Measurements from ENCODE around the gene HAND2. TPM values are rescaled to one million over a fixed set of nuclear protein-coding genes. Genes with fewer than 3 reads are reported as not detected.

HAND2 gene
- total RNA-seq, 2 donors from 2014 or later: 2.0 to 18.9 TPM

DNA sequence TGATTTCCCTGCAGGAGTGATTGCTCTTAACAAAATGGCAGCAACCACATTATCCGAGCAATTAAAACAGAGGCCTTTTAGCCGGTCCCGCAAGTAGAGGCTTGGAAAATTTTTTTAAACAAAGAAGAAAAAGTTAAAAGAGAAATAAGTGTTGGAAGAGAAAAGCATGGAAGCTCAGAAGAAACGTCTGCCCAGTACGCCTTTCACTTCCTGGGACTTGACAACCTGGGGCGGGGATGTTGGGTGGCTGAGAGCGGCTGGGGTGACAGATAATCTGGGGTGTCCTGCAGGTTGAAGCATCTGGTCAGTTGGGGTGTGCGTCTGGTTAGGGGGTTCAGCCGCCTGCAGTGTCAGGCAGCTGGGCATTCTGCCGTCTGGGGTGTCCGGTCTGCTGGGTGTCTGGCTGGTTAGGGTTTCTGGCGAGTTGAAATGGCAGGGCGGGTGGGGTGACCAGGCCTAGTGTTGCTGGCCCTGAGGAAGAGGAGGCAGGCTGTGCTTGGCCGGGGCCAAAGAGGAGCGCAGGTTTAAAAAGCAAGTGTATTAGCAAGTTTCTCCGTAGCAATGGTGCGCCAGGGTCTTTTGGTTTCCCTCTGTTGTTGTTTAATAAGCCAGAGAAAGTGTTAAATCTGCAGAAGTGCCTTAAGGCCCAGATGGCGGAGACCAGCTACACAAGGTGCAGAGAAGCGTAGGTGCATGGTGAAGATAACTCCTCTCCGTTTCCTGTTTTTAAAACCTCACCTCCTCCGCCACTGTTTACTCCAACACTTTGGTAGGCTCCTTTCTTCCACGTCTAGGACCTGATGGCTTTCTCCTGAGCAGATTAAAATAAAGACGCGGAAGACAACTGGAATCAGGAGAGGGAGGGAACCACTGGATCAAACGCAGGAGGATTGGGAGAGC lies 5.6 kb downstream of the HAND2 start:
- ATAC-seq (no peak), DNase-seq (no peak)
- intact Hi-C loops (cut with DNase I, micrococcal nuclease): no loop called here

DNA sequence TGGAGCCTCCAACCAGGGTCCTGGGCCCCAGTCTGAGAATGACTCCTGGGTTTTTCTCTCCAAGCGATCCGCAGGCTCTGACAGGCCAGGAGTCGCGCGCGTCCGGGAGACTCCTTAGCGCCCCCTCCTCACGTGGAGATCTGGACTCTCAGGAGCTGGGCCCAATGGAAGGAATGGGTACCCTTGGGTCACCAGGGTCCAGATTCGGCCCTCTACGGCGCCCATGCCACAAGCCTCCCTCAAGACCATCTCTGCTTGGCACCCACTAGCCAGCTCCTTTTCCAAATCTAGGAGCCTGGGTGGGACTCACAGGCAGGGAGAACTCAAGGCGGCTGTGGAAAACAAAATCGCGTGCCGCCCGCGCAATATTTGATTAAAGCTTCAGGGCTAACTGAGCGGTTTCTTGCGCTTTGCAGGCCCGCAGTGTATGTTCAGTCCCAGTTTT lies 7.1 kb downstream of the HAND2 start:
- DNase-seq: no peak
- ATAC-seq: no peak
- intact Hi-C loops (cut with DNase I, micrococcal nuclease): no loop called here

DNA sequence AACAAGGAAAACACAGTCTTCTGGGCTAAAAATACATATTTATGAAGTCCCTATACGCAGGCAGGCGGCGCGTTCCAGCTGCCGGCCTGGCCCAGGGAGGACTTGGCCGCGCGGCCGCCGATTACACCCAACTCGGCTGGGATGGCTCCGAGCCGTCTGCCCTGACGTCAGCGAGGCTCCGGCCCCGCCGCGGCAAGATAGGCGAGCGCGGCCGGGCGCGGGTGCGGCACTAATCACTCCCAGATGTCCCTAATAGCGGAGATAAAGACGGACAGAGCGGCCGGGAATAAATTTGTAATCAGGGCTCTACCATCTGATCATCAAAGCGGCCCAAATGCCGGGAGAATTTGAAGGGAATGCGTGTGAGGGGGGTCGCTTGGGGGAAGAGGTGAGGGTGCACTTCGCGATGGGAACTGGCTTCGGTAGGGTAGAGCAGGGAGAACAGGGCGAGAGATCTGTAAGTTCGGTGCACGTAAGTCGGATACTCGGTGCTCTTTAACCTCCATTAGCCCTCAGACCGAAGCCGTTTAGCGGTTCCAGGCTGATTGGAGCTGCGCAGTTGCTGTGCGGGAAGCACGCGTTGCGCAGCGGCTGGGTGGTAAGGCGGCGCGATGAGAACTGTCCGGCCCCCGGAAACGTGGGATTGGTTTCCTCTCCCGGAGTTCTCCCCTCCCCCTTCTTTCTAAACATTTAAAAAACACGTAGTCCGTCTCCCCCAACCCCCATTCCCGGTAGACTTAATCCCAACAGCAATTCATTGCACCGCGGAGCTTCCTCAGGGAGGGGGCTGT lies 7.7 kb downstream of the HAND2 start:
- intact Hi-C loops (cut with DNase I, micrococcal nuclease): no loop called here
- peak; percentile 78 for ATAC-seq
- DNase-seq: peak; percentile 71 to 72

DNA sequence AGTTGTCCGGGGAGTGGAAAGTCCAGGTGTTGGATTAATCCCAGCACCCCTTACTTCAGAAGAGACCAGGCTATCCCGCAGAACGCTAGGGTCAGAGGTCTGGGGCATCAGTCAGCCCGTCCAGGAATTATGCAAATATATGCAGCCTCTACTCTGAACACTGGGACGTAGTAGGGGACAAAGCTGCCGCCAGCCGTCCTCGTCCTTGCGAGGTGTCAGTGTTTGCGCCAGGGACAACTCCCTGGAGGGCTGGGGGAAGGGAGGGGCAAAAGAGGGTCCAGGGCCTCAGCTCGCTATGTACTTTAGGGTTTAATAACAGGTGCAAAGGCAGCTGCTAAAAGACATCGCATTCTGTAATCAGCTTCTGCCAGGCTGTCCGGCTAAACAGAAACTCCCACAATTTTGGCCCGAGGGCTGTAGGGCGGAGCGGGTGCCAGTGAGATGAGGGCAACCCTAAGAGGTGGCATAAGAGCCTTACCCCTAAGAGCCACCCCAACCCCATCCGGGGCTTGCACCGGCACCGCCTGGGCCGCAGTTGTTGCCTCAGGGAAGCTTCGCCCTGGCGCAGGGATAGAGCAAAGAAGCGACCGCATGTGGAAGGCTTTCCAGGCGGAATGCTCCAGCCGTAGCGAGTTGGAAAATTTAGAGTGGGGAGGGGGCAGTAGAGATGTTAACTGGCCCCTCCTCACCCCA lies 8.4 kb downstream of the HAND2 start:
- ATAC-seq (peak; percentile 16), DNase-seq (no peak)
- intact Hi-C loops (cut with DNase I, micrococcal nuclease): no loop called here

DNA sequence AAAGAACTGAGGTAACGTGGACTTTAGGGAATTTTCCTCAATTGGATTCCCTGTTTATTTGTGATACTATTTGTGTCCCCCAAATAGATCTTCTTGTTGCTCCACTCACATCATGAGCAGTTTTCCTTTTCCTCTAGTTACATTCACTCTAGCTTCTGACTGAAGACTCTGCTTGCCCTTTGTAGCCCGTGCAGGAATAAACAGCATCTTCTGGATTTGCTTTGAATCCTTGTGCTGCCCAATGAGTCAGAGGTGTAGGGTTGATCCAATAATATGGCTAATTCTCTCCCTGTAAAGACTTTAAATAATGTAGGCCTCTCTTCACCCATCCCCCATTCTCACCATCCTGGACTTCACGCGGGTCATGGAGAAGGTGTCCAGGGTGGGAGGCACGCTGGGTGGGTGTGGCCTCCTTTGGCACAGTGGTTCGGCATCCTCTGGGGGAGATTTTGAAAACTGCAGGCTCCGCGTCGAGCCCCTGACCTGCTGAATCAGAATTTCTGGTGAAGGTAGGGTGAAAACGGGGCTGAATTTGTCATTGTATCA lies 9.0 kb downstream of the HAND2 start:
- DNase-seq (no peak), ATAC-seq (no peak)
- intact Hi-C loops (cut with DNase I, micrococcal nuclease): no loop called here

DNA sequence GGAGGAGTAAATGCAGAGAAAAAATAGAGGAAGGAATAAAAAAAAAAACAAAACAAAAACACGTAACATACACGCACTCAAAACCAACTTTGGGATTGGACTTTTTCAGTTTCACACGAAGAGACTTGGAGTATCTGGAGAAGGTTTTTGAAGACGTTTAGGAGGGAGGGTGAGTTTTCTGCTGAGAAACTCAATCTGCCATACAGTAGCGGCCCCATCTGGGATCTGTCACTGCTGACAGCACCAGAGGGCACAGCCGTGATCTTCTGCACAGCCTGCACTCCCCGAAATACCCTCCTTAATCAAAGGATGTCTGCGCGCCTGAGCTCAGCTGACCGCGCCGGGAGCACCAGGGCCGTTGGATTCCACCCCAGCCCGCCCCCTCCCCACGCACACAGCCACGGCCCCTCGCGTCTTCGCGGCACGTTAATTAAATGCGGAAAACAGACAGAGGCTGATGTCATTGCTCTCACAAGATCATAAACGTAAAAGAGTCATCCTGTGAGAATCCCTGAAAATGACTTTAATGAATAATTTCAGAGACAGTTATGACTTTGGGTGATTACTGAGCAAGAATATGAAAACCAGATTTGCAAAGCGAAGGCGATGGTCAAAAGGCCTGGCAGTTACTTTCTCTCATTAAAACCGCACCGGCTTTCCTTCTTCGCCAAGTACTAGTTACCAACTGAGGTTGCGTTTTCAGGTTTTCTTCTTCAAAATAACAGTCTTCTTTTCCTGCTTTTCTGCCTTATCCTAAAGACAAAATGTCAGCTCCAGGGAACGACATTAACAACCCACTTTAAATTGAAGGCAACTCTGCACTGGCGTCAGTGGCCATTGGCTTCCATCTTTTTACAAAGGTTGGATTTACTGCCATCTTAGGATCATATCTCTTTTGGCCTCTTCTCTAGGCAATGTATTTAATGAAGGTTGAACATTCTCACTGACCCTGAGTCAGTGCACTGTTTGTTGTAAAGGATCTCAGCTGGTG lies 10.6 kb downstream of the HAND2 start:
- peak in 1 of 2 donors; percentile 67 for DNase-seq
- intact Hi-C loops (cut with DNase I, micrococcal nuclease): no loop called here
- ATAC-seq: no peak

DNA sequence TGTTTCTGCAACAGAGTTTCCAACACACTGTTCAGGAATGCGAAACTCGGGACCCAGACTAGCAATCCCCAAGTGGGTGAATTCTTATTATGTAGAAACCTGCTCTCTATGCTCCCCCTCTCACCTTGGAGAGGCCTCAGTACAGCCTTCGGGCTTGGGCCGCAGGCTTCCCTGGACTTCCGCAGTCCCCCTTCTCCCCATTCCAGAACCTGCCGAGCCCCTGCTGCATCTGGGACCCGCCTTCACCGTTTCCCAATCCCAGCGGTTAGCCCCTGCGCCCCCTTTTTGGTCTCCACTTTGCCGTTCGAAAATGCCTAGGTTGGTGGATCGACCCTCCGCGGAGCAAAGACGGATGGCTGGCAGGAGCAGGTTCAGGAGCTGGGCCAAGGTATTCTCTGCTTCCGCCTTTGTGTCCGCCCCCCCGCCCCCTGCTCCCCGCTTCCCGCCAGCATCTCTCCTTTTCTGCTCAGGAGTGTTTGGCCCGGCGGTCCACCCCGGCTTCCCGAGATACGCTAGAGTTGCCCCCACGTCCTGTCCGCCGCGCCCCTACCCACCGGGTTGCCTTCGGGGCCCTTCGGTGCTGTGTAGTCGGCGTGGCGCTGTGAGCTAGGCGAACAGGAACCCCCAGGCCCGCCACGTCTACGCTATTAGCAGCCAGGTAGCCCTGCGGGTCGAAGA lies 11.5 kb downstream of the HAND2 start:
- ATAC-seq (no peak), DNase-seq (no peak)
- intact Hi-C loops (cut with DNase I, micrococcal nuclease): no loop called here

DNA sequence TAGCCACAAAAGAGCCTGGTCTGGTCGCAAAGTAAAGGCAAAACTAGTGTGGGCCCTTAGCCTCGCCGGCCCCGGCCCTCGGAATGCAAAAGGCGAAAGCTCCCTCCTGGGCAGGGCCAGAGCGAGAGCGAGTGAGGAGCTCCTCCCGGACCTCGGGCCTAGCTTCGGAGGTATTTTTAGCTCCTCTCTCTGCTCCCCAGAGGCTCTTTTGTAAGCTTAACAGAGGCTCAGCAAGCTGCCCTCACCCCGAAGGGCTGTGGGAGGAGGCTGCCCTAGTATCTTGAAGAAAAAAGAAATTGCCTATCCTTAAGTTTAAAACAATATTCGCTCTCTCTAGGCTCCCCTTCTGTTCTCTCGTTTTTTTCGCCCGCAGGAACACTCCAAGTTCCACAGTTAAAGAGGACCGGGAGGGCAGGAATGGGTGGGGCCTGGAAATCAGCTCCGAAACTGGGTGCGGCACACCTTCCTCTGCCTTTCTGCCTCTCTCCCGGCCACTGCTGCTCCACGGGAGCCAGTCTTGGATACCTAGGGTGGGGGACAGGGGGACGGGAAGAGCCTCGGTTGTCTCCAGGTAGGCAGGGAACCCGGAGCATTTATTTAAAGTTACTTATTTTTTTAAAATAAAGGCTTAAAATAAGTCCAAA lies 12.1 kb downstream of the HAND2 start:
- ATAC-seq: peak; percentile 68
- intact Hi-C loops (cut with DNase I, micrococcal nuclease): no loop called here
- DNase-seq: peak in 1 of 2 donors; percentile 50

GRCh38 chr4:173516621-173517524 lies 13.2 kb downstream of the HAND2 start:
- intact Hi-C loops (cut with DNase I, micrococcal nuclease): no loop called here
- DNase-seq: no peak
- peak; percentile 51 for ATAC-seq

- DNase-seq: no peak
- intact Hi-C loops (cut with DNase I, micrococcal nuclease): no loop called here
Measured at GRCh38 chr4:173515458-173515857, 14.6 kb downstream of the HAND2 start.

DNA sequence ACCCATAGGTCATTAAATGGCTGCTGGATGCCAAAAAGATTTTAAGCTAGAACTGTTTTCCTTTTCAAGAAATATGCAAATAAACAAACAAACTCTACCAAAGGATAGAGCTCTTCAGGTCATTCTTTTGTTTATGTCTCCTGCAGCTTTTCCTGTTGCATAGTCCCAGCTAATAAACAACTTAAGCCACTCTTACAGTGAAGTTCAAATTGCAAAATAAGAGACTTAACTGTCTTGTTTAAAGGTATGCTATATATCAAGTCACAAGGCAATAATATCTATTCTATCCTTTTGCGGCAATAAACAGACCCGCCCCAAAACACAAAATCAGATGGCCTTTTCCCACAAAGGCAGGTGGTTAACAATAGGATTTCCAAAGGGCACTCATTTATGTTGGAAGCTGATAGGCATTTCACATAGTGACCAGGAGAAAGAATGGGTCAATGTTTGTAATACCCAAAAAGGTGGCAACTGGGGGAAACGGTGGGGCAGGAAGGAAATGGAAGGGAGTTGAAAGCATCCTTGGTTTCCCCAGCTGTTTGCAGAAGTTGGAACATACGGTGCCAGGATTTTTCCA lies 15.3 kb downstream of the HAND2 start:
- intact Hi-C loops (cut with DNase I, micrococcal nuclease): no loop called here
- DNase-seq (no peak), ATAC-seq (no peak)

More at GRCh38 chr4:173515458-173515857, 14.6 kb downstream of the HAND2 start:
- ATAC-seq: no peak

GRCh38 chr4:173513651-173514050 lies 16.4 kb downstream of the HAND2 start:
- no peak for ATAC-seq
- DNase-seq: no peak
- intact Hi-C loops (cut with DNase I, micrococcal nuclease): no loop called here

DNA sequence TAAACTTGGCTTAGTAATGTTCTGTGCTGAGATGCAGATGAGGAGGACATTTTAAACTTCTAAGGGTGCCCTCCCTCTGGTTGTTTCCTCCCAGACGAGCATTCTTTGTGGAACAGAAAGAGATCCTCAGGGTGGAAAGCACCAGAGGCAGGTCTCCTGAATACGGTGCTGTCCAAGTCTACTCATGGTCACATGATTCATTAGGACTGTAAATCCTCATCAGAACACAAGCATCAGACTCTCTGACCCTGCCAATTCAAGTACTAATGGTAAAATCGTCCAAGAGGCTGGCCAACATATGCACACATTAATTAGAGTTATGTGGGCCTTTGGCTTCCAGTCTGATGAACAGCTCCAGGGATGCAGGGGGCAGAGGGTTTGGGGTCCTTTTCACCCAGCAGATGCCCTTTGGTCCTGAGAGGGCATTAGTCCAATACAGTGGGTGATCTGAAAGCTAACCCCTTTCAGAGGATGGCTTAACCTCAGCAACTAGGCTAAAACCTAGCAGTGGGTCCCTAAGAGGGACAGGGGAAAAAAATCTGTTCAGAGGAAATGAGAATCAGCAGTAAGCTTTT lies 18.2 kb downstream of the HAND2 start:
- intact Hi-C loops (cut with DNase I, micrococcal nuclease): no loop called here
- DNase-seq: no peak
- no peak for ATAC-seq

DNA sequence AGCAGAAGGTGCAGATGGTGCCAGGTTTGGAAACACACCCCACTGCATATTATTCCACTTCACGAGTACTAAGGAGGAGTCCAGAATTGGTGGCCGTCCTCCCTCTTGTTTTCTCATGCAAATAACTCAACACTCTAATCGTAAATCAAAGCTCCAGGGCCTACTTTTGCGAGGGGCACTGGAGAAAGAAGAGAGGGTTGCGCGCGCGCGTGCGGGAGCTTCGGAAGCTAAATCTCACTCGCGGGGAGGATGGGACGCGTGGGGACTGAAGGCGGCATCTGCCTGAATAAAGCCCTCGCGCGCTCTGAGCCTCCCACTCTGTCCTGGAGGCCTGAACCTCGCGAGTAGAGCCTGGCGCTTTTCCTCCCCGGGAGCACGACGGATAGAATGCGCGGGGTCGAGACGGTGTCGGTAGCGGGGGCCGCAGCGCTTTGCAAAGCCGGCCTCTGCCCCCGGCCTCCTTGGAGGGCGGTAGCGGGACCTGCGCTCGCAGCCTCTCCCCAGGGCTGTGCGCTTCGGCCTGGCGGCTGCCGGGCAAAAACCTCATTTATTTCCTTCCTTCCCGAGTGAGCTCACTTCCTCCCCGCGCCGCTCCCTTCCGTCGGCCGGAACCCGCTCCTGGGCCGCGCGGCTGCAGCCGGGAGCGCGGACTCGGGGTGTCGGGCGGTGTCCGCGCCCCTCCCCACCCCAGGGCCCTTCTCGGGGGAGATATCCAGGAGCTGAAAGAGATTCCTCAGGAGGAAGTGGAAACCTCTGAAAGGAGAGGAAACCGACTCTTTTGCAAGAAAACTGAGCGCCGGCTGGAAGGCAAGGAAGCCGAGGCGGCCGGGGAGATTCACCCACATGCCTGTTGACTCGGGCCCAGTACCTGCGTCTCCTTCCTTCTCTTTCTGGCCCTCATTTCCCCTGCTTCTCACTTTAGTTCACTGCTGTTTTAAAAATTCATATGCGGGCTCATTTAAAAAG lies 20.7 kb downstream of the HAND2 start:
- peak in 1 of 2 donors; percentile 29 for DNase-seq
- peak; percentile 59 for ATAC-seq
- intact Hi-C loops (cut with DNase I, micrococcal nuclease): no loop called here
